Globus pallidus (tissue), 1 donor: ENCODE results near the gene IL17RA.

Source experiments
- DNase-seq: peaks from one replicate; pipeline ENCODE4 v3.0.0-alpha.2; 2015; ENCODE audit warnings: low spot score

IL17RA gene

GRCh38 chr22:17157714-17158113 lies 72.9 kb downstream of the IL17RA start:
- no peak for DNase-seq

GRCh38 chr22:17158176-17158567 lies 73.4 kb downstream of the IL17RA start:
- DNase-seq: no peak

GRCh38 chr22:17158568-17159503 lies 74.0 kb downstream of the IL17RA start, which contains the start of gene HDHD5:
Gene HDHD5, minus strand, starts transcription at chr22:17159277. Its CDS starts 26 bp downstream, at chr22:17159251.
- DNase-seq: peak; percentile 81

- no peak for DNase-seq
Observed at GRCh38 chr22:17159504-17159951, 74.7 kb downstream of the IL17RA start.

- no peak for DNase-seq
Observed at GRCh38 chr22:17161991-17162390, 77.2 kb downstream of the IL17RA start.

GRCh38 chr22:17162731-17163130 lies 77.9 kb downstream of the IL17RA start:
- DNase-seq: no peak

- no peak for DNase-seq
Observed at GRCh38 chr22:17164392-17165024, 79.7 kb downstream of the IL17RA start.
